ENCODE results near the gene TENM4.
"Not testable (repeated sequence)": the region's sequence is repeated elsewhere in the genome, so short reads cannot be mapped to it uniquely, and the experiment has no call there.

Gene TENM4

DNA sequence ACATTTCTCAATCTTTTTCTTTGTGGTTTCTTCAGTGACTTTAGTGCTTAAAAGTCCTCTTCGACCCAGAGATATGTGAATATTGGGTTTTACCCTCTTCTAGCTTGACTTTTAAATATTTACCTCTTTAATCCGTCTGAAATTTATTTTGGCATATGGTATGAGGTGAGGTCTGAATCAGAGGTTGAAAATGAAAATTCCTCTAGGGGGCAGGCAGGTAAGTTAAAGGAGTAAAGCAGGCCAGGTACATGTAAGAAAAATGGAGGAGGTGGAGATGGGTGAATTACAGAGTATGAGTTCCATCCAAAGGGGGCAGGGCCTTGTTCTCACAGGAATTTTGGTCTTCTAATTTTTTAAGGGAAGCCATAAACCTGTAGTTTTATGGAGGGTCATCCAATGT is 602.4 kb downstream of the TENM4 start:
- no peaks in the 10 kb centered on the region for H3K27me3 ChIP-seq (ENCODE audit: control insufficient read depth in 1 of 2, insufficient read depth in 2 of 2, low read length in 2 of 2)
- no peaks in the 10 kb centered on the region for H3K4me1 ChIP-seq (ENCODE audit: control insufficient read depth in 1 of 2, insufficient read depth in 2 of 2, low read length in 2 of 2)
- H3K36me3 ChIP-seq (ENCODE audit: control insufficient read depth in 1 of 2, insufficient read depth in 2 of 2, low read length in 2 of 2), result no peaks in the 10 kb centered on the region
- no peak overlapping the region for H3K27ac ChIP-seq (ENCODE audit: low read depth, low read length)
- no peak overlapping the region for H3K4me3 ChIP-seq (ENCODE audit: low read depth in 1 of 2, low read length in 2 of 2)
- H3K9ac ChIP-seq (ENCODE audit: low read depth in 1 of 2, low read length in 2 of 2), result no peak overlapping the region
- no peaks in the 10 kb centered on the region for H3K9me3 ChIP-seq (ENCODE audit: control insufficient read depth in 1 of 2, low read length in 2 of 2)

DNA sequence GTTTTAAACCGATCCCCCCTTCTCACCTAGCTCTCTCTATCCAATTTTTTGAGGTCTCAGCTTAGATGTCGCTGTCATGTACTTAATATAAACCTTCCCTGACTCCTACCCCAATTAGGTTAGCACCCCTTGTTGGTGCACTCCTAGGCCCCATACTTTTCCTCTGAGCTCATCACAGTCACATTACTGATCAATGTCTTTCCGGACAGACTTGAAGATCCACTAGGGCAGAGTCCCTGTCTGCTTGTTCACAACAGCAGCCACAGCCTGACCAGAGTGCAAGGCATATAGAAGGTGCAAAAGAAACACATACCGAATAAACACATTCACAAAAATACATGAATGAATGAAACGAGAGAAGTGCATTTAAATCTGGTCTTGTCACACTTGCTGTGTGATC is 605.2 kb downstream of the TENM4 start:
- Histone ChIP-seq H3K4me1 (ENCODE audit: control insufficient read depth in 1 of 2, insufficient read depth in 2 of 2, low read length in 2 of 2) (no peaks in the 10 kb centered on the region), H3K9me3 (ENCODE audit: control insufficient read depth in 1 of 2, low read length in 2 of 2) (no peaks in the 10 kb centered on the region), H3K27me3 (ENCODE audit: control insufficient read depth in 1 of 2, insufficient read depth in 2 of 2, low read length in 2 of 2) (no peaks in the 10 kb centered on the region), H3K36me3 (ENCODE audit: control insufficient read depth in 1 of 2, insufficient read depth in 2 of 2, low read length in 2 of 2) (no peaks in the 10 kb centered on the region), H3K9ac (ENCODE audit: low read depth in 1 of 2, low read length in 2 of 2) (no peak overlapping the region), H3K4me3 (ENCODE audit: low read depth in 1 of 2, low read length in 2 of 2) (no peak overlapping the region), H3K27ac (ENCODE audit: low read depth, low read length) (no peak overlapping the region)

DNA sequence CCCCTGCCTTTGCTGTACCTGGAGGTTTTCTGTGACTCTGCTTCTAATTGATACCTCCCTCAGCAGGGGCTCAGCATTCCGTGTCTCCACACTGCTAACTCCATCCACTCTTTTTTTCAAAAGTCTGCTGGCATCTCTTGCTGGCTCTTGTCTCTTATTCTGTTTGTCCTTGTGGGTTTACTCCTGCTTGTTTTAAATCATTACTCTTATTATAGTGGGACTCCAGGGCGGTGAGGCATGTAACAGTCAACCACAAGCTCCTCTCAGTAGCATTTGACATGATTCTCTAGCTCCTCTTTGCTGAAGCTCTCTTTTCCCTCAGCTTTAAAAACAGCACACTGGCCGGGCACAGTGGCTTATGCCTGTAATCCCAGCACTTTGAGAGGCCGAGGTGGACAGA is 605.9 kb downstream of the TENM4 start:
- Histone ChIP-seq H3K27me3 (ENCODE audit: control insufficient read depth in 1 of 2, insufficient read depth in 2 of 2, low read length in 2 of 2) (no peaks in the 10 kb centered on the region), H3K9me3 (ENCODE audit: control insufficient read depth in 1 of 2, low read length in 2 of 2) (no peaks in the 10 kb centered on the region), H3K4me1 (ENCODE audit: control insufficient read depth in 1 of 2, insufficient read depth in 2 of 2, low read length in 2 of 2) (no peaks in the 10 kb centered on the region), H3K9ac (ENCODE audit: low read depth in 1 of 2, low read length in 2 of 2) (no peak overlapping the region), H3K4me3 (ENCODE audit: low read depth in 1 of 2, low read length in 2 of 2) (no peak overlapping the region), H3K36me3 (ENCODE audit: control insufficient read depth in 1 of 2, insufficient read depth in 2 of 2, low read length in 2 of 2) (no peaks in the 10 kb centered on the region), H3K27ac (ENCODE audit: low read depth, low read length) (no peak overlapping the region)

- H3K27me3 ChIP-seq (ENCODE audit: control insufficient read depth in 1 of 2, insufficient read depth in 2 of 2, low read length in 2 of 2), result no peaks in the 10 kb centered on the region
- no peak overlapping the region for H3K4me3 ChIP-seq (ENCODE audit: low read depth in 1 of 2, low read length in 2 of 2)
- no peak overlapping the region for H3K9ac ChIP-seq (ENCODE audit: low read depth in 1 of 2, low read length in 2 of 2)
- H3K36me3 ChIP-seq (ENCODE audit: control insufficient read depth in 1 of 2, insufficient read depth in 2 of 2, low read length in 2 of 2), result no peaks in the 10 kb centered on the region
- H3K9me3 ChIP-seq (ENCODE audit: control insufficient read depth in 1 of 2, low read length in 2 of 2), result no peaks in the 10 kb centered on the region
- H3K27ac ChIP-seq (ENCODE audit: low read depth, low read length), result no peak overlapping the region
- no peaks in the 10 kb centered on the region for H3K4me1 ChIP-seq (ENCODE audit: control insufficient read depth in 1 of 2, insufficient read depth in 2 of 2, low read length in 2 of 2)
Observed at GRCh38 chr11:78833237-78833636, 607.6 kb downstream of the TENM4 start.

GRCh38 chr11:78832226-78832947 is 608.4 kb downstream of the TENM4 start:
- Histone ChIP-seq H3K9ac (ENCODE audit: low read depth in 1 of 2, low read length in 2 of 2) (no peak overlapping the region), H3K4me1 (ENCODE audit: control insufficient read depth in 1 of 2, insufficient read depth in 2 of 2, low read length in 2 of 2) (no peaks in the 10 kb centered on the region), H3K27me3 (ENCODE audit: control insufficient read depth in 1 of 2, insufficient read depth in 2 of 2, low read length in 2 of 2) (no peaks in the 10 kb centered on the region), H3K4me3 (ENCODE audit: low read depth in 1 of 2, low read length in 2 of 2) (no peak overlapping the region), H3K27ac (ENCODE audit: low read depth, low read length) (no peak overlapping the region), H3K36me3 (ENCODE audit: control insufficient read depth in 1 of 2, insufficient read depth in 2 of 2, low read length in 2 of 2) (no peaks in the 10 kb centered on the region), H3K9me3 (ENCODE audit: control insufficient read depth in 1 of 2, low read length in 2 of 2) (no peaks in the 10 kb centered on the region)

- no peaks in the 10 kb centered on the region for H3K4me1 ChIP-seq (ENCODE audit: control insufficient read depth in 1 of 2, insufficient read depth in 2 of 2, low read length in 2 of 2)
- H3K27ac ChIP-seq (ENCODE audit: low read depth, low read length), result no peak overlapping the region
- H3K9ac ChIP-seq (ENCODE audit: low read depth in 1 of 2, low read length in 2 of 2), result no peak overlapping the region
- no peaks in the 10 kb centered on the region for H3K9me3 ChIP-seq (ENCODE audit: control insufficient read depth in 1 of 2, low read length in 2 of 2)
- no peaks in the 10 kb centered on the region for H3K27me3 ChIP-seq (ENCODE audit: control insufficient read depth in 1 of 2, insufficient read depth in 2 of 2, low read length in 2 of 2)
- H3K36me3 ChIP-seq (ENCODE audit: control insufficient read depth in 1 of 2, insufficient read depth in 2 of 2, low read length in 2 of 2), result no peaks in the 10 kb centered on the region
- no peak overlapping the region for H3K4me3 ChIP-seq (ENCODE audit: low read depth in 1 of 2, low read length in 2 of 2)
Observed at GRCh38 chr11:78831571-78831970, 609.3 kb downstream of the TENM4 start.

DNA sequence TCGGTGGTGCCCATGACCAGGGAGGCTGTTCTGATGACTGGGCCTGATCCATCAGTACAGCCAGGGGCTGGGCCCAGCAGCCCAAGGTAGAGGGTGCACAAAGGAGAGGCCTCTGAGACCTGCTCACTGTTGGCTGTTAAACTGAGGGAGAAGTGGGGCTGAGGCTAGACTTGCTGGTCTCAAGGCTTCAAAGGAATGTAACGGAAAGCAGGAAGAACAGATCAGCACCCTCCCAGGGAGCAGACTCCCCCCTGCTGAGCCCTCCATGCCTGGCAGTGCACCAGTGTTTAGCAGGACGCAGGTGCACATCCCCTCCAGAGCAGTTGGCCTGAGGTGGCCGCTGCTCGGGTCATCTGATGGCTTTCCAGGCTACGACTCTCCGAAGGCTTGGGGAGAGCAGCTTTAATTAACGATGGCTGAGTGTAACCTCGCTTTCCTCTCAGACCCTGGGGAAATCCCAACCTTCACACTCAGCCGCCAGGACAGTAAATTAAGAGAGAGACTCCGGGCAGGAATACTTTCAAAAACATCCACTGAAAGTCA is 610.5 kb downstream of the TENM4 start:
- no peaks in the 10 kb centered on the region for H3K9me3 ChIP-seq (ENCODE audit: control insufficient read depth in 1 of 2, low read length in 2 of 2)
- H3K36me3 ChIP-seq (ENCODE audit: control insufficient read depth in 1 of 2, insufficient read depth in 2 of 2, low read length in 2 of 2), result no peaks in the 10 kb centered on the region
- no peaks in the 10 kb centered on the region for H3K27me3 ChIP-seq (ENCODE audit: control insufficient read depth in 1 of 2, insufficient read depth in 2 of 2, low read length in 2 of 2)
- no peak overlapping the region for H3K9ac ChIP-seq (ENCODE audit: low read depth in 1 of 2, low read length in 2 of 2)
- H3K4me1 ChIP-seq (ENCODE audit: control insufficient read depth in 1 of 2, insufficient read depth in 2 of 2, low read length in 2 of 2), result no peaks in the 10 kb centered on the region
- no peak overlapping the region for H3K4me3 ChIP-seq (ENCODE audit: low read depth in 1 of 2, low read length in 2 of 2)
- H3K27ac ChIP-seq (ENCODE audit: low read depth, low read length), result no peak overlapping the region

- Histone ChIP-seq H3K9me3 (ENCODE audit: control insufficient read depth in 1 of 2, low read length in 2 of 2) (no peaks in the 10 kb centered on the region), H3K36me3 (ENCODE audit: control insufficient read depth in 1 of 2, insufficient read depth in 2 of 2, low read length in 2 of 2) (no peaks in the 10 kb centered on the region), H3K4me3 (ENCODE audit: low read depth in 1 of 2, low read length in 2 of 2) (no peak overlapping the region), H3K27ac (ENCODE audit: low read depth, low read length) (no peak overlapping the region), H3K9ac (ENCODE audit: low read depth in 1 of 2, low read length in 2 of 2) (no peak overlapping the region), H3K4me1 (ENCODE audit: control insufficient read depth in 1 of 2, insufficient read depth in 2 of 2, low read length in 2 of 2) (no peaks in the 10 kb centered on the region), H3K27me3 (ENCODE audit: control insufficient read depth in 1 of 2, insufficient read depth in 2 of 2, low read length in 2 of 2) (no peaks in the 10 kb centered on the region)
Observed at GRCh38 chr11:78829146-78829545, 611.7 kb downstream of the TENM4 start.

DNA sequence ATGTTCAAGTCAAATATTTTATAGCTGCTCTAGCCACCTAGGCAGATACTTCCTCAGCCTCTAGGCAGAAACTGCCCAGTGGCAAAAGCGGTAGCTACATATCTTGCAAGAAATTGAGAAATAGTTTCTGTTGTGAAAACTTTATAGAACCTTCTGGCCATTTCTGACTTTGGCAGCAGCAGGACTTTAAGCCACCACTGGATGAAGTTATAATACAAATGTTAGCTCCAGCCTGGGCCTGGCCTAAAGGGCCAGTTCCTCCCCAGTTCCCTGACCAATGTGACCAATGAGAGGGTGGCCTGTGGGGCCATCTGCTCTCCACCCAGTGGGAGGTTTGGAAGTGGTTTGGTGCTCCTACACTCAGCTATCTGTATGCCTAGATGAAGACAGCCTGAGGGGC is 612.2 kb downstream of the TENM4 start:
- Histone ChIP-seq H3K9ac (ENCODE audit: low read depth in 1 of 2, low read length in 2 of 2) (no peak overlapping the region), H3K4me3 (ENCODE audit: low read depth in 1 of 2, low read length in 2 of 2) (no peak overlapping the region), H3K36me3 (ENCODE audit: control insufficient read depth in 1 of 2, insufficient read depth in 2 of 2, low read length in 2 of 2) (no peaks in the 10 kb centered on the region), H3K27ac (ENCODE audit: low read depth, low read length) (no peak overlapping the region), H3K4me1 (ENCODE audit: control insufficient read depth in 1 of 2, insufficient read depth in 2 of 2, low read length in 2 of 2) (no peaks in the 10 kb centered on the region), H3K27me3 (ENCODE audit: control insufficient read depth in 1 of 2, insufficient read depth in 2 of 2, low read length in 2 of 2) (no peaks in the 10 kb centered on the region), H3K9me3 (ENCODE audit: control insufficient read depth in 1 of 2, low read length in 2 of 2) (no peaks in the 10 kb centered on the region)

- not testable (repeated sequence) for H3K4me3 ChIP-seq (ENCODE audit: low read depth in 1 of 2, low read length in 2 of 2); H3K27ac ChIP-seq (ENCODE audit: low read depth, low read length)
Observed at GRCh38 chr11:78827291-78827690, 613.5 kb downstream of the TENM4 start.

More at GRCh38 chr11:78827291-78827690, 613.5 kb downstream of the TENM4 start:
- not testable (repeated sequence) for H3K9me3 ChIP-seq (ENCODE audit: control insufficient read depth in 1 of 2, low read length in 2 of 2); H3K9ac ChIP-seq (ENCODE audit: low read depth in 1 of 2, low read length in 2 of 2); H3K4me1 ChIP-seq (ENCODE audit: control insufficient read depth in 1 of 2, insufficient read depth in 2 of 2, low read length in 2 of 2); H3K27me3 ChIP-seq (ENCODE audit: control insufficient read depth in 1 of 2, insufficient read depth in 2 of 2, low read length in 2 of 2); H3K36me3 ChIP-seq (ENCODE audit: control insufficient read depth in 1 of 2, insufficient read depth in 2 of 2, low read length in 2 of 2)

Measured in duodenal mucosa (tissue), 2 donors.